Prostate gland (tissue), 2 donors: ENCODE measurements around the gene ERP27.

Experiments
- POLR2A ChIP-seq: fragments of 450-650 bp; IDR thresholded peaks from one replicate; pipeline ENCODE4 v1.6.1; 2016; ENCODE audit warnings: antibody characterized with exemption, mild to moderate bottlenecking
- POLR2AphosphoS5 ChIP-seq: sonication (generic); formaldehyde crosslinking; IDR thresholded peaks from one replicate; pipeline ENCODE4 v1.6.1; 2017; ENCODE audit warnings: antibody characterized with exemption
- TF ChIP-seq, protein P1 (sequence below), 4 experiments: fragments of 200-600 bp in 2 of 4; fragments of 450-650 bp in 2 of 4; sonication (generic) in 2 of 4; IDR thresholded peaks; 1 replicate in 3 of 4; 2 replicates in 1 of 4; pipeline ENCODE4 v1.5.1; 2016 to 2019; ENCODE audit warnings: antibody characterized with exemption in 4 of 4, mild to moderate bottlenecking in 2 of 4, moderate library complexity in 2 of 4

DNA sequence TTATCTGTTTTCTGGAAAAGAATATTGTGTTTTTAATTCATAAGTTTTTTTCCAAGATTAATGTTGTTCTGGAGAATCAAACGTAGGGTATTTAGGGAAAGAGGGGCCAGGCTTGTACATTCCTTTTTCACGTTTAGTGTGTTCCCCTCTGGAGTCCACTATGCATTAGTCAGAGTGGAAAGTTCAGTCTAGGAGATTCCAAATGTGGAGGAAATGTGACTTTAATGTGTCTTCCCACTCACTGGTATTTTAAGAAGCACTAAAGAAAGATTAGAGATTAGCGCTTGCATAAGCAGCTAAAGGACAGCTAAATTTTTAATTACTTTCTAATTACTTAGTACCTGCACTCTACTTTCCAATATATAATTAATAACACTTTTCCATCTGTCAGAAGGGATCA is 30.1 kb upstream of the ERP27 start:
- TF ChIP-seq, protein P1, sequence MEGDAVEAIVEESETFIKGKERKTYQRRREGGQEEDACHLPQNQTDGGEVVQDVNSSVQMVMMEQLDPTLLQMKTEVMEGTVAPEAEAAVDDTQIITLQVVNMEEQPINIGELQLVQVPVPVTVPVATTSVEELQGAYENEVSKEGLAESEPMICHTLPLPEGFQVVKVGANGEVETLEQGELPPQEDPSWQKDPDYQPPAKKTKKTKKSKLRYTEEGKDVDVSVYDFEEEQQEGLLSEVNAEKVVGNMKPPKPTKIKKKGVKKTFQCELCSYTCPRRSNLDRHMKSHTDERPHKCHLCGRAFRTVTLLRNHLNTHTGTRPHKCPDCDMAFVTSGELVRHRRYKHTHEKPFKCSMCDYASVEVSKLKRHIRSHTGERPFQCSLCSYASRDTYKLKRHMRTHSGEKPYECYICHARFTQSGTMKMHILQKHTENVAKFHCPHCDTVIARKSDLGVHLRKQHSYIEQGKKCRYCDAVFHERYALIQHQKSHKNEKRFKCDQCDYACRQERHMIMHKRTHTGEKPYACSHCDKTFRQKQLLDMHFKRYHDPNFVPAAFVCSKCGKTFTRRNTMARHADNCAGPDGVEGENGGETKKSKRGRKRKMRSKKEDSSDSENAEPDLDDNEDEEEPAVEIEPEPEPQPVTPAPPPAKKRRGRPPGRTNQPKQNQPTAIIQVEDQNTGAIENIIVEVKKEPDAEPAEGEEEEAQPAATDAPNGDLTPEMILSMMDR (IDR thresholded peaks at IDR 0.05): no peak
- TF ChIP-seq POLR2AphosphoS5 (no peak), POLR2A (no peak)
